ENCODE measurements around the gene MYO7A. TPM values are rescaled to one million over a fixed set of nuclear protein-coding genes. Genes with fewer than 3 reads are reported as not detected.

Gene MYO7A
- total and polyA plus RNA-seq, 2 of the 8 experiments (the other 6 are each of a cell fraction or from before 2014, with no cell fraction given), result 1.5 to 1.9 TPM

- no peak overlapping the region for H3K4ac ChIP-seq (replicated peaks; ENCODE audit: insufficient read length, low read depth, low read length)
- peak overlapping the region; percentile 56 for H2AK5ac ChIP-seq (ENCODE audit: low read depth, low read length)
- no peak overlapping the region for H4K91ac ChIP-seq (replicated peaks; ENCODE audit: insufficient read length, low read length)
- H4K5ac ChIP-seq (ENCODE audit: insufficient read length, low read depth, low read length), result no peak overlapping the region
- ChIA-PET POLR2A (ENCODE audit: partially characterized antibody) (interaction anchor here (1.0 to 1.8 kb wide), 3 partner anchors 8 to 43 kb away, joined by 4 to 9 read pairs (median 4); partner anchors contain the start of gene CAPN5), CTCF (ENCODE audit: partially characterized antibody) (interaction anchor here (0.7 to 11.6 kb wide), 48 partner anchors 10 to 573 kb away, joined by 3 to 297 read pairs (median 7); partner anchors contain the start of genes AQP11, B3GNT6, CAPN5 and MYO7A)
- no peak overlapping the region for H3K4me3 ChIP-seq (ENCODE audit: extremely low read depth in 1 of 4, insufficient read depth in 2 of 4, low read depth in 3 of 4, low read length in 4 of 4)
- H3K79me2 ChIP-seq (ENCODE audit: control insufficient read depth in 1 of 2, insufficient read depth in 2 of 2, low read length in 2 of 2), result no peaks in the 10 kb centered on the region
- WGBS, 2 experiments (ENCODE audit: extremely low coverage in 1 of 2, insufficient coverage in 1 of 2, insufficient read length in 1 of 2, insufficient replicate concordance in 2 of 2, low coverage in 1 of 2, low lambda C conversion rate in 2 of 2, missing lambda C conversion rate in 1 of 2), result 76% methylated on average over 13 of the region's 13 CpGs; no CpG with 5 or more reads in 1 of the 2 experiments
- H3K23ac ChIP-seq (ENCODE audit: insufficient read length), result no peak overlapping the region
- 0 out of 2 replicates have a peak overlapping the region, but pooled peaks have one; percentile 32 for H2BK20ac ChIP-seq (ENCODE audit: low read length)
- no peaks in the 10 kb centered on the region for H3K23me2 ChIP-seq (ENCODE audit: low read depth, low read length)
- H2BK15ac ChIP-seq (ENCODE audit: low read length), result no peak overlapping the region
- H3K18ac ChIP-seq (ENCODE audit: extremely low read depth, low read length), result no peak overlapping the region; the same call in 1 of the 2 replicates
- no peaks in the 10 kb centered on the region for H3K36me3 ChIP-seq (ENCODE audit: control insufficient read depth in 2 of 4, insufficient read depth in 4 of 4, low read length in 3 of 4)
- no peak overlapping the region for H4K8ac ChIP-seq (ENCODE audit: extremely low read depth, insufficient read depth, low read length)
- no peak overlapping the region for H2BK12ac ChIP-seq (ENCODE audit: low read depth, low read length)
- DNase-seq (ENCODE audit: low read depth in 1 of 2, low spot score in 2 of 2) (no peak), FAIRE-seq (no peak)
- H2BK120ac ChIP-seq (replicated peaks; ENCODE audit: low read depth, low read length), result no peak overlapping the region
- peak overlapping the region in 1 of 2 experiments; percentile 41; a peak in 1 of 4 replicates for H3K4me2 ChIP-seq (ENCODE audit: insufficient read depth in 1 of 2, low read depth in 2 of 2, low read length in 2 of 2)
- peaks cover 0 to 4% of the 10 kb centered on the region in 2 experiments for H4K20me1 ChIP-seq (replicated peaks in 1 of 2; ENCODE audit: control insufficient read depth in 1 of 2, insufficient read depth in 2 of 2, low read length in 2 of 2)
- no peak overlapping the region for H3K27ac ChIP-seq (ENCODE audit: low read depth, low read length)
- H2BK5ac ChIP-seq (ENCODE audit: low read depth, low read length), result no peak overlapping the region; the same call in 1 of the 2 replicates
- H3K4me1 ChIP-seq (replicated peaks in 1 of 4; ENCODE audit: control insufficient read depth in 3 of 4, insufficient read depth in 4 of 4, low read length in 3 of 4), result peaks cover 0 to 8% (median 2%) of the 10 kb centered on the region in 4 experiments; a peak in 3 of 7 replicates
- H3K9ac ChIP-seq (replicated peaks in 1 of 4; ENCODE audit: extremely low read depth in 1 of 4, low read depth in 3 of 4, low read length in 3 of 4), result no peak overlapping the region
- no peaks in the 10 kb centered on the region for H3K27me3 ChIP-seq (replicated peaks in 1 of 4; ENCODE audit: control insufficient read depth in 3 of 4, extremely low read depth in 1 of 4, insufficient read depth in 3 of 4, low read length in 3 of 4)
- H3K79me1 ChIP-seq (ENCODE audit: low read depth, low read length), result no peaks in the 10 kb centered on the region
- no peaks in the 10 kb centered on the region for H3K9me3 ChIP-seq (ENCODE audit: insufficient read depth in 2 of 2, low read depth in 1 of 2, low read length in 1 of 2)
- H3K14ac ChIP-seq (ENCODE audit: insufficient read length), result no peak overlapping the region
- H2AFZ ChIP-seq (ENCODE audit: low read length), result no peak overlapping the region
- H3K56ac ChIP-seq (replicated peaks; ENCODE audit: insufficient read length, low read depth, low read length), result no peak overlapping the region
- TF ChIP-seq RAD21 (IDR thresholded peaks at IDR 0.05 in 1 of 2, conservative IDR thresholded peaks at IDR 0.05 in 1 of 2; ENCODE audit: low read depth in 2 of 2, low read length in 2 of 2) (no peak), KDM5A (IDR thresholded peaks at IDR 0.05; ENCODE audit: low read length) (no peak), SIN3A (conservative IDR thresholded peaks at IDR 0.05 in 1 of 2, IDR thresholded peaks at IDR 0.05 in 1 of 2; ENCODE audit: low read depth in 1 of 2, low read length in 2 of 2) (no peak), FOSL1 (IDR thresholded peaks at IDR 0.05; ENCODE audit: insufficient read depth, low read depth, low read length) (no peak), HDAC2 (IDR thresholded peaks at IDR 0.05; ENCODE audit: borderline replicate concordance in 1 of 2, low read depth in 2 of 2, low read length in 2 of 2) (no peak), USF2 (IDR thresholded peaks at IDR 0.05; ENCODE audit: low read length) (no peak), BCL11A (IDR thresholded peaks at IDR 0.05; ENCODE audit: low read depth in 2 of 2, low read length in 2 of 2) (no peak), SP1 (IDR thresholded peaks at IDR 0.05; ENCODE audit: low read depth, low read length) (no peak), ASH2L (IDR thresholded peaks at IDR 0.05; ENCODE audit: low read length) (no peak), RFX5 (IDR thresholded peaks at IDR 0.05; ENCODE audit: borderline replicate concordance, low read depth, low read length) (no peak)
These were observed 37.5 kb upstream of the MYO7A start for GRCh38 chr11:77090373-77091111.
